SW480 (cell line): ENCODE results near the gene UPK3A.
A peak's percentile ranks its signal among the peaks of the same experiment; 100 is the strongest.
"Not testable (repeated sequence)": the region's sequence is repeated elsewhere in the genome, so short reads cannot be mapped to it uniquely, and the experiment has no call there.

Experiments
- DNase-seq: peaks from one replicate; pipeline ENCODE4 v3.0.0-alpha.2; 2016; ENCODE audit warnings: low spot score

Gene UPK3A

GRCh38 chr22:45281010-45281409 lies 3.7 kb upstream of the UPK3A start:
- no peak for DNase-seq

DNA sequence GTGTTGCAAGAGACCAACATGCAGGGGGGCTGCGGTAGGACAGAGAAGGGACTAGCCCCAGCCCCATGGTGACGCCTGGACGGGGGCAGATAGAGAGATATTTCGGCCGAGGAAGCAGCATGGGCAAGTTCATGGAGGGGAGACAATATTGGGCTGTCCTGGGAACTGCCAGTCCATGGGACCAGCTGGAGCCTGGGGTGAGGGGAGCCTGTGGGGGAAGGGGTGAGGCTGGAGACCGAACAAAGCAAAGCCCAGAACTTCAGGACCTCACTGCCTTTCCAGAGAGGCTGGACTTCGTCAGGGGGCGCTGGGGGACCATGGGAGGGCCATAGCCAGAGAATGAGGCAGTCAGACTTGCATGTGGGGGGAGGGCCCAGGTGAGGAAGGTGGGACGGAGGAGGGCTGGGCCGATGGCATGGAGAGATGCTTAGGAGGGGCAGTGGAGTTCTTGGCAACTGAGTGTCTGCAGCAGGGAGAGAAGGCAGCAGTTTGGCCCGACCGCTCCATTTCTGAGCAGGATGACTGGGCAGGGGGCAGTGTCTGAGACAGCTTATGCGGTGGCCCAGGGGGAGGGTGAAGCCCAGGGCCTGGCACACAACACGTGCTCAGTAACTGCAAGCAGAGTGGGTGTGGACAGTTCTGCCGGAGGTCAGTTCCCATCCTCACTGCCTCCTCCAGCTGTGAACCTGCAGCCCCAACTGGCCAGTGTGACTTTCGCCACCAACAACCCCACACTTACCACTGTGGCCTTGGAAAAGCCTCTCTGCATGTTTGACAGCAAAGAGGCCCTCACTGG lies 712 bp downstream of the UPK3A start:
- no peak for DNase-seq

DNA sequence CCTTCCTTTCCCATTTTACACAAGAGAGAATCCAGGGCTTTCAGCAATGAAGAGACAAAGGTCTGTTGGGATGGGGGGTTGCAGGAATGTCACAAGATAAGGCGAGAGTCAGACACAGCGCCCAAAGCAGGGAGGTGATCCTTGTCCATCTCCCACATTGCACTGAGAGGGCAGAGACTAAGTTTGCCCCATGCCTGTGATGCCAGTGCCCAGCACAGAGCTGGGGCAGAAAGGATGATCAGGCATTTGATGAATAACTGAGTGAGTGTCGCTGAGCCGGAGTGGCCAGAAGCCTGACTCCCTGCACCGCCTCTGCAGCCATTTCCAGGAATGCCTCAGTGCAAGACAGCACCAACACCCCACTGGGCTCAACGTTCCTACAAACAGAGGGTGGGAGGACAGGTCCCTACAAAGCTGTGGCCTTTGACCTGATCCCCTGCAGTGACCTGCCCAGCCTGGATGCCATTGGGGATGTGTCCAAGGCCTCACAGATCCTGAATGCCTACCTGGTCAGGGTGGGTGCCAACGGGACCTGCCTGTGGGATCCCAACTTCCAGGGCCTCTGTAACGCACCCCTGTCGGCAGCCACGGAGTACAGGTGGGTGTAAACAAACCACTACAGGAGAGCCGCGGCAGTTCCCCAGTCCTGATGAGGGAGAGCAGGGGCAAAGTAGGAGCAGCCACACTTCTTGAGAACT lies 2.3 kb downstream of the UPK3A start:
- DNase-seq, result no peak

GRCh38 chr22:45290410-45290936 lies 5.7 kb downstream of the UPK3A start:
- DNase-seq, result peak; percentile 81

DNA sequence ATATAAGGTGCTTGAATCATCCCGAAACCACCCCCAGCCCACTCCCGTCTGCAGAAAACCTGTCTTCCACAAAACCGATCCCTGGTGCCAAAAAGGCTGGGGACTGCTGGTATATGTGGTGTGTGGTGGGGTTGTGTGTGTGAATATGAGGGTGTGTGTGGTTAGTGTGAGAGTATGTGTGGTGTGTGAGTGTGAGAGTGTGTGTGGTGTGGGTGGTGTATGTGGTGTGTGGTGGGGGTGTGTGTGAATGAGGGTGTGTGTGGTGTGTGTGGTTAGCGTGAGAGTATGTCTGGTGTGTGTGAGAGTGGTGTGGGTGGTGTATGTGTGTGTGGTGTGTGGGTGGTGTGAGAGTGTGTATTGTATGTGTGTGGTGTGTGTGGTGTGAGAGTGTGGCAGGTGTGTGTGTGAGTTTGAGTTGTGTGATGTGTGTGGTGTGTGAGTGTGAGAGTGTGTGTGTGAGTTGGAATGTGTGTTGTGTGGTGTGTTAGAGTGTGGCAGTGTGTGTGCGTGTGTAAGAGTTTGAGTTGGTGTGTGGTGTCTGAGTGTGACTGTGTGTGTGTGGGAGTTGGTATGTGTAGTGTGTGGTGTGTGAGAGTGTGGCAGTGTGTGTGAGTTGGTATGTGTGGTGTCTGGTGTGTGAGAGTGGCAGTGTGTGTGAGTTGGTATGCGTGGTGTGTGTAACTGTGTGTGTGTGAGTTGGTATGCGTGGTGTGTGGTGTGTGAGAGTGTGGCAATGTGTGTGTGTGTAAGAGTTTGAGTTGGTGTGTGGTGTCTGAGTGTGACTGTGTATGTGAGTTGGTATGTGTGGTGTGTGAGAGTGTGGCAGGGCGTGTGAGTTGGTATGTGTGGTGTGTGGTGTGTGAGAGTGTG lies 6.5 kb downstream of the UPK3A start:
- no peak for DNase-seq

DNA sequence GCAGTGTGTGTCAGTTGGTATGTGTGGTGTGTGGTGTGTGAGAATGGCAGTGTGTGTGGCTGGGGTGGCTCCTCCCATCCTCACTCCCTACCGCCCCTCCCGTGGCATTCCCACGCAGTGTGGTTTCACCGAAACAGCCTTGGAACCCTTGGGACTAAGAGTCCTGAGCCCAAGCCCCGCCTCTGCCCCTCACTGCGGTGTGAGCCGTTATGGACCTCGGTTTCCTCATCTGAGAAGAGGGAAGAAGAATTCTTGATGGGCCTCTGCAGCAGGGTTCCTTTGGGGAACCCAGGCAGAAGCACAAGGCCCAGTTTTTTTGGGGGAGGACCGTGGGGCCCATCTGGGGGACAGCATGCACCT lies 7.2 kb downstream of the UPK3A start:
- DNase-seq, result no peak

- no peak for DNase-seq
These were observed 8.1 kb downstream of the UPK3A start for GRCh38 chr22:45292731-45293442.

DNA sequence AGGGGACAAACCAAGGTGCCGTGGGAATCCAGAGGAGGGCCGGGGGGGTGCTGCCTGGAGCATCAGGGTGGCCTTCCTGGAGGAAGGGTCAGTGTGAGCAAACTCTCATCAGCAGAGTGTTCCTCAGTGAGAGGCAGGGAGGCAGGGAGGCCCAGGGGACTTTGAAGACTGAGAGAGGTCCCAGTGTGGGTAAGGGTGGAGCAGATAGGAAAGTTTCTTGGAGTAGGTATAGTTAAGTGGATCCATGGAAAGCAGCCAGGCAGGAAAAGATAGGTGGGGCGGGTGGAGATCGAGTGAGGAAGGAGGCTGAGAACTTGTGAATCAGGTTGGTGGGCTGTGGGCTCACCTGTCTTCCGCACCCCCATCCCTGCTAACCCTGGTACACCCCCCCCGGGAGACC lies 9.3 kb downstream of the UPK3A start:
- no peak for DNase-seq

GRCh38 chr22:45295004-45295403 lies 10.3 kb downstream of the UPK3A start:
- not testable (repeated sequence) for DNase-seq

GRCh38 chr22:45295492-45295891 lies 10.7 kb downstream of the UPK3A start:
- DNase-seq, result no peak

GRCh38 chr22:45296628-45297297 lies 12.0 kb downstream of the UPK3A start:
- DNase-seq, result no peak

DNA sequence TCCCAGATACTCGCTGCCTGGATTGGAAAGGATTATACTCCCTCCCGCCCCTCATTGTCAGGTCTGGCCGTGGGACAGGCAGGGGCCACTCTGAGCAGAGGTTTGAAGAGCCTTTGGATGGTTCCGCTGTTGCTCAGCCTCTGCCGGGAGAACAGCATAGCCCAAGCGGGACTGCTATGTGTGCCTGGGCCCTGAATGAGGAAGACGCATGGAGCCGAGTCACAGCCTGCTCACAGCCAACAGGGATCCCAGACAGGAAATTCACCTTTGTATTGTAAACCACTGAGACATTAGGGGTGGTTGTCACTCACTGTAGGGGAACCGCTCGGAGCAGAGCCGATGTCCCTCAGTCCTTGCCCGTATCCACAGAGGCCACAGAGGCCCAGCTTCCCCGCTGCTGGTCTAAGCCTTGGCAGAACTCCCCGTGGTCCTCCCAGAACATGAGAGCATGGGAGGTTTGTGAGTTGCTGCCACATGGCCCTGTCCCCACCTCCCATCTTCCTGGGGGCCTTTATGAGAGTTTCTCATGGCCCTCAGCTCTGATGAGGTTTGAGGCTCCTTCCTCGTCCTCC lies 14.3 kb downstream of the UPK3A start:
- no peak for DNase-seq

DNA sequence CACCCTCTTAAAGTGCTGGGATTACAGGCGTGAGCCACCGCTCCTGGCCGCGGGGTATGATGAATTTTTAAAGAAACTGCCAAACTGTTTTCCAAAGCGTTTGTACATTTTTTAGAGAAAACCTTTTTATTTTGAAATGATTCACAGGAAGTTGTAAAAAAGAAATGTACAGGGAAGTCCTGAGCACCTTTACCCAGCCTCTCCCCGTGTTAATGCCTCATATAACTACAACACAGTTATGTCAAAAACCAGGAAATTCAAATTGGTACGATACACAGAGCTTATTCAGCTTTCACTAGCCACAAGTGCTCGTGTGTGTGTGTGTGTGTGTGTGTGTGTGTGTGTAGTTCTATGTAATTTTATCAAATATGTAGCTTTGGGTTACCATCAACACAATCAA lies 18.0 kb downstream of the UPK3A start:
- DNase-seq, result no peak

DNA sequence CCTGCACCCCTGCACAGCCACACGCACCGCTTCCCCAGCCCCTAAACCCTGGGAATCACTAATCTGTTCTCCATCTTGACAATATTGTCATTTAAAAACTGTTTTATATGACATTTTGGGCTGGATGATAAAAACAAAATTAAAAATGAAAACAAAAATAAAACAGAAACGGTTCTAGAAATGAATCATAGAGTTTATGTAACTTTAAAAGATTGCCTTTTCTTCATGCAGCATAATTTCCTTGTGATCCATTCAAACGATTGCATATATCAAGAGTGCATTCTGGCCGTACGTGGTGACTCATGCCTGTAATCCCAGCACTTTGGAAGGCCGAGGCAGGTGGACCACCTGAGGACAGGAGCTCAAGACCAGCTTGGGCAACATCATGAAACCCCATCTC lies 18.4 kb downstream of the UPK3A start:
- no peak for DNase-seq

DNA sequence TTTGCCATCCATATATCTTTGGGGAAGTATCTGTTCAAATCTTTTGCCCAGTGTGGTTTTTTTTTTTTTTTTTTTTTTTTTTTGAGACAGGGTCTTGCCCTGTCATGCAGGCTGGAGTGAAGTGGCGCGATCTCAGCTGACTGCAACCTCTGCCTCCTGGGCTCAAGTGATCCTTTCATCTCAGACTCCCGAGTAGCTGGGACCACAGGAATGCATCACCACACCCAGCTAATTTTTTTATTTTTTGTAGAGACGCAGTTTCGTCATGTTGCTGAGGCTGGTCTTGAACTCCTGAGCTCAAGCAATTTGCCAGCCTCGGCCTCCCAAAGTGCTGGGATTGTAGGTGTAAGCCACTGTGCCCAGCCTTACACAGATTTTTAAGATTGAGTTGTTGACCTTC lies 20.2 kb downstream of the UPK3A start:
- peak; percentile 73 for DNase-seq

GRCh38 chr22:45305456-45306075 lies 20.8 kb downstream of the UPK3A start:
- DNase-seq, result peak; percentile 39

- DNase-seq, result no peak
These were observed 21.4 kb downstream of the UPK3A start for GRCh38 chr22:45306139-45306538.

DNA sequence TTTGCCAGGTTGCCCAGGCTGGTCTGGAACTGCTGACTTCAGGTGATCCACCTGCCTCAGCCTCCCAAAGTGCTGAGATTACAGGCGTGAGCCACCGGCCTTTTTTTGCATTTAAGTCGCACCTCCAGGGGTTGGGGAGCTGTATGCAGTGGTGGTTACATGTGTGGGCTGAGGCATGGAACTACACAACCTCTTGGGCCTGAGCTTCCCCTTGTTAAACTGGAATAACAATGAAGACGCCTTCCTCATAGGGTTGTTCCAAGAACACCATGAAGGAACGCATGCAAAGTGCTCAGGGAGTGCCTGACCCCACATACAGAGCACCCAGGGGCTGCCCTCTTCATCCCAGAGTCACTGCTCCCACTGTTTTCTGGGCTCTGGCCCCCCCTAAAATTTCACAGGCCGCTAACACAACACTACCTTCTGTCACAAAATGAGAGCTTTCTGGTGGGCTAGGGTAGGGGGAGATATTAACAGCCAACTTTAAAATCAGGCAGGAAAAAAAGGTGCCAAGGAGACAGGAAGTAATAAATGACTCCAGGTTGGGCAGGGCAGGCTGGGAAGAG lies 23.7 kb downstream of the UPK3A start:
- no peak for DNase-seq

DNA sequence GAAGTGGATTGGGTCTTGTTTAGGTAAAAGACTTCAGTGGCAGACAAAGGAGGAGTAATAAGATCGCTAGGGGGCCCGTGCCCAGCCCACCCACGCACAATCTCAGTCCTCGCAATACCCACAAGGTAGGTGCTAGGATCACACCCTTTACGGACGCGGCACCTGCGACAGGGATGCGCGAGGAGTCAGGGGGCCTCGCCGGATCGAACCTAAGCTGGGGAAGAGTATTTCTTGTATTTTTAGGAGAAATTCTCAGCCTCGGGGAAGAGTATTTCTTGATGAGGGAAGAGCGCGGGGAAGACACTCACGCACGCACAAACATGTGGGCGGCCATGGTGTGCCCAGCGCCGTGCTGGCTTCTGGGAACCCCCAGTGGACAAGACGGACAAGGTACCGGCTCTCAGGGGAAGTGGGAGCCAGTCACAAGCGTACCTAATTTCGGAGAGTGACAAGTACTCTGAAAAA lies 24.2 kb downstream of the UPK3A start:
- DNase-seq, result peak; percentile 68
